K562 (cell line): ENCODE data around the gene NUP88. TPM values are rescaled to one million over a fixed set of nuclear protein-coding genes. Genes with fewer than 3 reads are reported as not detected.

Experiments
- ATF1 ChIP-seq, 2 experiments: fragments of 450-650 bp in 1 of 2; IDR thresholded peaks; 2 replicates each; pipeline ENCODE4 v1.6.1; 2016; ENCODE audit warnings: missing compliant biosample characterization in 1 of 2, missing genetic modification characterization in 1 of 2
- HSF4 ChIP-seq: fragments of 250-450 bp; sonication (Bioruptor Pico); IDR thresholded peaks from 2 replicates; pipeline ENCODE4 v2.1.2; 2022; ENCODE audit warnings: mild to moderate bottlenecking, moderate library complexity, borderline replicate concordance
- KAT8 ChIP-seq: fragments of 450-650 bp; IDR thresholded peaks from 2 replicates; pipeline ENCODE4 v1.6.1; 2016; ENCODE audit warnings: low read depth, mild to moderate bottlenecking
- POLR2B ChIP-seq: fragments of 450-650 bp; IDR thresholded peaks from 2 replicates; pipeline ENCODE4 v1.6.1; 2018; ENCODE audit warnings: low read depth; ENCODE audit not compliant: partially characterized antibody
- SAFB ChIP-seq: fragments of 200-400 bp; formaldehyde crosslinking; IDR thresholded peaks from 2 replicates; pipeline ENCODE4 v1.6.1; 2017; ENCODE audit warnings: low read depth, low read length, borderline replicate concordance
- SUPT5H ChIP-seq: fragments of 450-650 bp; IDR thresholded peaks from 2 replicates; pipeline ENCODE4 v1.6.1; 2016
- ZNF217 ChIP-seq: sonication (generic); formaldehyde crosslinking; IDR thresholded peaks from 2 replicates; pipeline ENCODE4 v1.8.0; 2022; ENCODE audit warnings: mild to moderate bottlenecking, missing genetic modification reagents
- ZNF609 ChIP-seq: sonication (generic); formaldehyde crosslinking; IDR thresholded peaks from 2 replicates; pipeline ENCODE4 v1.8.1; 2023; ENCODE audit warnings: missing genetic modification reagents, mild to moderate bottlenecking, borderline replicate concordance
- polyA plus RNA-seq, 8 experiments: library from polyadenylated mRNA; depleted of rRNA in 4 of 8; stranded (reverse) in 5 of 8; unstranded in 3 of 8; fragments of >200 nt; fragmentation: Nextera tagmentation in 2 of 8; fragmentation: Illumina TruSeq in 1 of 8; extraction: Ambion mirVana in 2 of 8; extraction: Trizol in 1 of 8; gene quantifications; 2 replicates each; pipeline versions ENCODE4 v1.2.1 to v1.2.3, GENCODE V29; 2011 to 2014; ENCODE audit warnings: inconsistent platforms in 1 of 8, missing spikeins in 1 of 8
- total RNA-seq, 7 experiments: library from RNA; depleted of rRNA in 6 of 7; stranded (reverse); fragments of >200 nt in 6 of 7; fragmentation: Illumina TruSeq in 2 of 7; extraction: Trizol in 2 of 7; gene quantifications; 2 replicates each; pipeline versions ENCODE4 v1.2.1 to v1.2.3, GENCODE V29; 2011 to 2021; ENCODE audit warnings: low replicate concordance in 1 of 7
- TF ChIP-seq, protein P1 (sequence below): fragments of 450-650 bp; IDR thresholded peaks from 2 replicates; pipeline ENCODE4 v1.6.1; 2018; ENCODE audit not compliant: partially characterized antibody
- TF ChIP-seq, protein P2 (sequence below): fragments of 450-650 bp; IDR thresholded peaks from 2 replicates; pipeline ENCODE4 v1.6.1; 2017; ENCODE audit warnings: antibody characterized with exemption, mild to moderate bottlenecking
- TF ChIP-seq, protein P3 (sequence below), 2 experiments: fragments of 450-650 bp; conservative IDR thresholded peaks; 2 replicates each; pipeline ENCODE4 v1.6.1; 2017; ENCODE audit warnings: mild to moderate bottlenecking in 2 of 2, moderate library complexity in 2 of 2

NUP88 gene
- total and polyA plus RNA-seq, 9 of the 15 experiments (the other 6 are each of a cell fraction or from before 2014, with no cell fraction given) = 59.9 to 160 (median 119) TPM

GRCh38 chr17:5419959-5420653, 644 bp upstream of the NUP88 start, which contains the start of gene RPAIN (continued):
- TF ChIP-seq ATF1 (CRISPR knock-in tag; IDR thresholded peaks at IDR 0.05) = no peak
- TF ChIP-seq ATF1 (tag; IDR thresholded peaks at IDR 0.05) = peak; percentile 70; the same call in 1 of the 2 replicates
- 0 out of 2 replicates have a peak, but pooled peaks have one; percentile 40 for TF ChIP-seq ZNF609 (CRISPR knock-in tag)
- TF ChIP-seq KAT8 = no peak
- no peak for TF ChIP-seq HSF4 (CRISPR knock-in tag)
- peak; percentile 79 for TF ChIP-seq POLR2B
- TF ChIP-seq, protein P1, sequence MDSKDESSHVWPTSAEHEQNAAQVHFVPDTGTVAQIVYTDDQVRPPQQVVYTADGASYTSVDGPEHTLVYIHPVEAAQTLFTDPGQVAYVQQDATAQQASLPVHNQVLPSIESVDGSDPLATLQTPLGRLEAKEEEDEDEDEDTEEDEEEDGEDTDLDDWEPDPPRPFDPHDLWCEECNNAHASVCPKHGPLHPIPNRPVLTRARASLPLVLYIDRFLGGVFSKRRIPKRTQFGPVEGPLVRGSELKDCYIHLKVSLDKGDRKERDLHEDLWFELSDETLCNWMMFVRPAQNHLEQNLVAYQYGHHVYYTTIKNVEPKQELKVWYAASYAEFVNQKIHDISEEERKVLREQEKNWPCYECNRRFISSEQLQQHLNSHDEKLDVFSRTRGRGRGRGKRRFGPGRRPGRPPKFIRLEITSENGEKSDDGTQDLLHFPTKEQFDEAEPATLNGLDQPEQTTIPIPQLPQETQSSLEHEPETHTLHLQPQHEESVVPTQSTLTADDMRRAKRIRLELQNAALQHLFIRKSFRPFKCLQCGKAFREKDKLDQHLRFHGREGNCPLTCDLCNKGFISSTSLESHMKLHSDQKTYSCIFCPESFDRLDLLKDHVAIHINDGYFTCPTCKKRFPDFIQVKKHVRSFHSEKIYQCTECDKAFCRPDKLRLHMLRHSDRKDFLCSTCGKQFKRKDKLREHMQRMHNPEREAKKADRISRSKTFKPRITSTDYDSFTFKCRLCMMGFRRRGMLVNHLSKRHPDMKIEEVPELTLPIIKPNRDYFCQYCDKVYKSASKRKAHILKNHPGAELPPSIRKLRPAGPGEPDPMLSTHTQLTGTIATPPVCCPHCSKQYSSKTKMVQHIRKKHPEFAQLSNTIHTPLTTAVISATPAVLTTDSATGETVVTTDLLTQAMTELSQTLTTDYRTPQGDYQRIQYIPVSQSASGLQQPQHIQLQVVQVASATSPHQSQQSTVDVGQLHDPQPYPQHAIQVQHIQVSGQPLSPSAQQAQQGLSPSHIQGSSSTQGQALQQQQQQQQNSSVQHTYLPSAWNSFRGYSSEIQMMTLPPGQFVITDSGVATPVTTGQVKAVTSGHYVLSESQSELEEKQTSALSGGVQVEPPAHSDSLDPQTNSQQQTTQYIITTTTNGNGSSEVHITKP = peak; percentile 44
- no peak for TF ChIP-seq ZNF217 (CRISPR knock-in tag)
- peak; percentile 54 for TF ChIP-seq SUPT5H
- TF ChIP-seq SAFB = no peak
- TF ChIP-seq, protein P2, sequence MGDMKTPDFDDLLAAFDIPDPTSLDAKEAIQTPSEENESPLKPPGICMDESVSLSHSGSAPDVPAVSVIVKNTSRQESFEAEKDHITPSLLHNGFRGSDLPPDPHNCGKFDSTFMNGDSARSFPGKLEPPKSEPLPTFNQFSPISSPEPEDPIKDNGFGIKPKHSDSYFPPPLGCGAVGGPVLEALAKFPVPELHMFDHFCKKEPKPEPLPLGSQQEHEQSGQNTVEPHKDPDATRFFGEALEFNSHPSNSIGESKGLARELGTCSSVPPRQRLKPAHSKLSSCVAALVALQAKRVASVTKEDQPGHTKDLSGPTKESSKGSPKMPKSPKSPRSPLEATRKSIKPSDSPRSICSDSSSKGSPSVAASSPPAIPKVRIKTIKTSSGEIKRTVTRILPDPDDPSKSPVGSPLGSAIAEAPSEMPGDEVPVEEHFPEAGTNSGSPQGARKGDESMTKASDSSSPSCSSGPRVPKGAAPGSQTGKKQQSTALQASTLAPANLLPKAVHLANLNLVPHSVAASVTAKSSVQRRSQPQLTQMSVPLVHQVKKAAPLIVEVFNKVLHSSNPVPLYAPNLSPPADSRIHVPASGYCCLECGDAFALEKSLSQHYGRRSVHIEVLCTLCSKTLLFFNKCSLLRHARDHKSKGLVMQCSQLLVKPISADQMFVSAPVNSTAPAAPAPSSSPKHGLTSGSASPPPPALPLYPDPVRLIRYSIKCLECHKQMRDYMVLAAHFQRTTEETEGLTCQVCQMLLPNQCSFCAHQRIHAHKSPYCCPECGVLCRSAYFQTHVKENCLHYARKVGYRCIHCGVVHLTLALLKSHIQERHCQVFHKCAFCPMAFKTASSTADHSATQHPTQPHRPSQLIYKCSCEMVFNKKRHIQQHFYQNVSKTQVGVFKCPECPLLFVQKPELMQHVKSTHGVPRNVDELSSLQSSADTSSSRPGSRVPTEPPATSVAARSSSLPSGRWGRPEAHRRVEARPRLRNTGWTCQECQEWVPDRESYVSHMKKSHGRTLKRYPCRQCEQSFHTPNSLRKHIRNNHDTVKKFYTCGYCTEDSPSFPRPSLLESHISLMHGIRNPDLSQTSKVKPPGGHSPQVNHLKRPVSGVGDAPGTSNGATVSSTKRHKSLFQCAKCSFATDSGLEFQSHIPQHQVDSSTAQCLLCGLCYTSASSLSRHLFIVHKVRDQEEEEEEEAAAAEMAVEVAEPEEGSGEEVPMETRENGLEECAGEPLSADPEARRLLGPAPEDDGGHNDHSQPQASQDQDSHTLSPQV = peak; percentile 64; the same call in 1 of the 2 replicates
- TF ChIP-seq, protein P3, sequence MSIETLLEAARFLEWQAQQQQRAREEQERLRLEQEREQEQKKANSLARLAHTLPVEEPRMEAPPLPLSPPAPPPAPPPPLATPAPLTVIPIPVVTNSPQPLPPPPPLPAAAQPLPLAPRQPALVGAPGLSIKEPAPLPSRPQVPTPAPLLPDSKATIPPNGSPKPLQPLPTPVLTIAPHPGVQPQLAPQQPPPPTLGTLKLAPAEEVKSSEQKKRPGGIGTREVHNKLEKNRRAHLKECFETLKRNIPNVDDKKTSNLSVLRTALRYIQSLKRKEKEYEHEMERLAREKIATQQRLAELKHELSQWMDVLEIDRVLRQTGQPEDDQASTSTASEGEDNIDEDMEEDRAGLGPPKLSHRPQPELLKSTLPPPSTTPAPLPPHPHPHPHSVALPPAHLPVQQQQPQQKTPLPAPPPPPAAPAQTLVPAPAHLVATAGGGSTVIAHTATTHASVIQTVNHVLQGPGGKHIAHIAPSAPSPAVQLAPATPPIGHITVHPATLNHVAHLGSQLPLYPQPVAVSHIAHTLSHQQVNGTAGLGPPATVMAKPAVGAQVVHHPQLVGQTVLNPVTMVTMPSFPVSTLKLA (conservative IDR thresholded peaks at IDR 0.05) = peak; percentile 99 to 100
